C4-2B (cell line): ENCODE results near the gene POLR2J.
"Not testable (repeated sequence)": the region's sequence is repeated elsewhere in the genome, so short reads cannot be mapped to it uniquely, and the experiment has no call there.

ENCODE experiments used
- CTCF ChIP-seq: fragments of 450-650 bp; conservative IDR thresholded peaks from 2 replicates; pipeline ENCODE4 v1.5.1; 2017; ENCODE audit warnings: mild to moderate bottlenecking
- ZFX ChIP-seq: fragments of 450-650 bp; IDR thresholded peaks from 2 replicates; pipeline ENCODE4 v1.6.1; 2017

GRCh38 chr7:102527182-102527581 is 48.5 kb upstream of the POLR2J start:
- not testable (repeated sequence) for TF ChIP-seq CTCF, ZFX
